ENCODE measurements around the gene FPGS.
A peak's percentile ranks its signal among the peaks of the same experiment; 100 is the strongest.
"Not testable (repeated sequence)": the region's sequence is repeated elsewhere in the genome, so short reads cannot be mapped to it uniquely, and the experiment has no call there.

Gene FPGS

DNA sequence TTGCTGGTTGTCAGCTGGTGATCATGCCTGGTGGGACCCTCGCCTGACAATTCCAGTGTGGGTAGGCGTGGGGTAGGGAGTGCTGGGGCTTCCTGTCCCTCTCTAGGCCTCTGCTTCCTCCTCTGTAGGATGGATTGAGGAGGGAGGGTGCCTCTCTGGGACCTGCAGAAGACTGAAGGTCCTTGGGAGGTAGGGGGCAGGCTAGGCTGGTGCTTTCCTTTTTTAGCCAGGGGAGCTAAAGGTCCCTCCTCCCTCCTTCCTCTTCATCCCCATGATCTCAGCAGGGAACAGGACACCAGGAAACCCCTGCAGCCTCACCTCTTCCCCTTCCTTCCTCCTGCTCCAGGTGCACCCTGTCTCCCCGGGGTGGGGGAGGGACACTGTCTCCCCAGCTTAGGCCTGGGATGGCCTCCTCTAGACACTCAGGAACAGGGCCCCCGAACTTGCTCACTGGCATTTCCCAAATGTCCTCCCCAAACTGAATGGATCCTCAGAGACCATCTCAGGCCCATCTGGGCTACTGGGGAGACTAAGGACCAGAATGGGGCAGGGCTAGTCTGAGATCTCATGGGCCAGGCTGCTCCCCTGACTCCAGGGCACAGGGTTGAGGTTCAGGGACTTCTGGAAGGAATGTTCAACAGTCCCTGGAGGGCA, 32.6 kb upstream of the FPGS start:
- no peak overlapping the region for H3K4me3 ChIP-seq (ENCODE audit: low read length)
- no peak for DNase-seq (ENCODE audit: low read depth, low spot score)

DNA sequence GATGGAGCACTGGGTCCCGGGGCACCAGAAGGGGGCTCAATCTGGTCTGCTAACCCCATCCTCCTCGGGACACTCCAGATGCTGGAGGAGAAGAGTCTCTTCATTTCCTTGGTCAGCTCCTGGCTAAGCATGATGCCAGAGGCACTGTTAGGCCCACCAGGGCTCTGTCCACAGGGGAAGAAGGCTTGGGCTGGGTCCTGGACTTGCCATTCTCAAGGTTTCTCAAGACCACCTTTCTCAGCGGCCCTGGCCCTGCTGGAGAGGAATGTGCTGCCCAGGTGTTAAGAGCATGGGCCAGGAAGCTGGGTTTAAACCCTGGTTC, 32.1 kb upstream of the FPGS start:
- no peak for DNase-seq (ENCODE audit: low read depth, low spot score)
- peak overlapping the region; percentile 42 for H3K4me3 ChIP-seq (ENCODE audit: low read length)

DNA sequence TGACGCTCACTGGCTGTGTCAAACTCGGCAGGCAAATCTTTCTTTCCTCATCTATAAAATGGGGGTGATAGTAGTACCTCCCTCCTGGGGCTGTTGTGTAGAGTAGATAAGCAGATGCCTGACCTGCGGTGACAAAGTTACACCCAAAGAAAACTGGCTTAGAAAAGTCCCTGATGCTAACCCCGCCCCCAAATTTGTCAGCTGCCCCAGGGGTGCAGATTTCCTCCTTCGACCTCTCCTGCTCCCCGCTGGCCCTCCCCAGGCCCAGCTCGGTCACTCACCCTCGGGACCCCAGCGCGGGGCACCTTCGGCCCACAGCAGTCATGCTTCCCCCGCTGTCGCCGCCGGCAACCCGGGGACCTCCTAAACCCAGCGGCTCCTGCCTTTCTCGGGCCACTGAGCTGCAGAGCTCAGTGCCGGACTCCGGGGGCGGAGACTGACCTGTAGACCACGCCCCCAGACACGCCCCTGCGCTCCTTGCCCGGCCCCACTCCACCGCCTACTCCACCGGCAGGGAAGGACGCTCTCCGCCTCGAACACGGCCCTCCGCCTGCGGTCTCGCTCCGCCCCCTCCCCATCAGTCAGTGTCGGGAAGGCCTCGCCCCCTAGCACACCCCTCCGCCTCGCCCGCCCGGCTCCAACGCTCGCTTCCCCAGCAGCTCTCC, 31.6 kb upstream of the FPGS start:
- DNase-seq (ENCODE audit: low read depth, low spot score): peak; percentile 94
- peak overlapping the region; percentile 42 for H3K4me3 ChIP-seq (ENCODE audit: low read length)

DNA sequence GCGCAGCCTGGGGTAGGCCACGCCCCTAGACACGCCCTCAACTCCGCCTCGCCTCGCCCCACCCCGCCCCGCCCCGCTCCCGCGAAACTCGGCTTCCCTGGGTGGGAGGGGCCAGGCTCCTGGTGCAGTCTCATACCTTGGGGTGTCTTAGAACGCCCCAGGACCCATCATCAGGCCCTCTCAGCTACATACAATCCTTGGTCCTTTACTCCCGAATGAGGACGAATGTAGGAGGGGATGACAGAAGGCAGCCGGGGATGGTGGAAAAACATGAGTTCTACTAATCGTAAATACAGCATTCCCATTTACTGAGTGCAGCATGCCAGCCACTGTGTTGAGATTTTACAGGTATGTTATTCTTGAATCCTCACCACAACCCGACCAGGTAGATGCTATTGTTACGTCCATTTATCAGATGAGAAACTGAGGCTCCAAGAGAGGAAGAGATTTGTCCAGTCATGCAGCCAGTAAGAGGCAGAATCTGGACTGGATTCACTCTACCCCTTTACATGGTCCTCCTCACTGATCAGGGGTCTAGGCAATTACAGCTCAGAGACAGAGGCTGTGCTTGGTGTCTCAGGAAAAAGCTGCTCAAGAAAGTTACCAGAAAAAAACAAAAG, 31.0 kb upstream of the FPGS start:
- peak overlapping the region; percentile 25 for H3K4me3 ChIP-seq (ENCODE audit: low read length)
- DNase-seq (ENCODE audit: low read depth, low spot score): no peak

DNA sequence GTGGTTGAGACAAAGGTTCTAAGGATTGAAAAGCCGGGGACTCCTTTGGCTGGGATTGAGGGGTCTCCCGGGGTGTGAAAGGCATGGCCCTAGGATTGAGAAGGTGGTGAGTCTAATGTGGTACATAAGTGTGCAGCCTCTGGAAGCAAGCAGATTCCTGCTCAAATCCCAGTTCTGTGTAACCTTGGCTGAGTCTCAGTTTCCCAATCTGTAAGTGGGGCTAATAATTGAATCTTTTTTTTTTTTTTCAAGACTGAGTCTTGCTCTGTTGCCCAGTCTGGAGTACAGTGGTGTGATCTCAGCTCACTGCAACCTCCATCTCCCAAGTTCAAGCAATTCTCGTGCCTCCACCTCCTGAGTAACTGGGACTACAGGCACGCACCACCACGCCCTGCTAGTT, 30.1 kb upstream of the FPGS start:
- no peak for DNase-seq (ENCODE audit: low read depth, low spot score)
- H3K4me3 ChIP-seq (ENCODE audit: low read length): no peak overlapping the region

DNA sequence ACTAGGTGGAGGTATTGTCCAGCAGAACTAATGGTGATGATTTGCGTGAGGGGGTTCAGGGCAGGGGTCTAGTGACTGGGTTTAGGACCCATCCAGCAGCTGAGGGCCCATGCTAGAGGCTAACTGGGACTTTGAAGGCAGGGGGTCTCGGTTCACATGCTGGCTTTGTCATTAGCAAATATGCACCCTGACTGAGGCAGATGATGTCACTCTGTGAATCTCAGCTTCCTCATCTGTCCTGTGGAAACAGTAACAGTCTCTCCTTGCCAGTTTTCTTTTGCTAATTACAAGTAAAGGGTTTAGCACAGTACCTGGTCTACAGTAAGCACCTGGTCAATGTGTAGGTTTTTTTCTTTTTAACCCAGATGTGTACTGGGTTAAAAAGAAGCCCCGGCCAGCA, 29.4 kb upstream of the FPGS start:
- no peak overlapping the region for H3K4me3 ChIP-seq (ENCODE audit: low read length)
- DNase-seq (ENCODE audit: low read depth, low spot score): no peak

DNA sequence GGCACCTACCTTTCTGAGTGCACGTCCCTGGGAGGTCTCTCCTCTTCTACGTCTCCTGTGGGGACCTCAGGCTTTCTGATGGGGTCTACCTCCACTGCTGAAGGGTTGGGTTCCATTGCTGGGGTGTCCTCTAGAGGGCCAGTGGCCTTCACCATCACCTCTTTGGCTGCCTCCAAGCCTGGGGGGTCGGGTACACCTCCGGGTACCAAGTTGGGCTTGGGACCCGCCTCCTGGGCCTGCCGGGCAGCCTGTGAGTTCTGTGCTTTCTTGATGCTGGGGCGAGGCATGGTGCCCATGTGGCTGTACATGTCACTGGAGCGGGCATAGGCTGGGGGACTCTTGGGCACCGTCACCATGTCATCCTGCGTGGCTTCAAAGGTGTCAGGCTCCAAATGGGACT, 28.7 kb upstream of the FPGS start:
- DNase-seq (ENCODE audit: low read depth, low spot score): no peak
- no peak overlapping the region for H3K4me3 ChIP-seq (ENCODE audit: low read length)

DNA sequence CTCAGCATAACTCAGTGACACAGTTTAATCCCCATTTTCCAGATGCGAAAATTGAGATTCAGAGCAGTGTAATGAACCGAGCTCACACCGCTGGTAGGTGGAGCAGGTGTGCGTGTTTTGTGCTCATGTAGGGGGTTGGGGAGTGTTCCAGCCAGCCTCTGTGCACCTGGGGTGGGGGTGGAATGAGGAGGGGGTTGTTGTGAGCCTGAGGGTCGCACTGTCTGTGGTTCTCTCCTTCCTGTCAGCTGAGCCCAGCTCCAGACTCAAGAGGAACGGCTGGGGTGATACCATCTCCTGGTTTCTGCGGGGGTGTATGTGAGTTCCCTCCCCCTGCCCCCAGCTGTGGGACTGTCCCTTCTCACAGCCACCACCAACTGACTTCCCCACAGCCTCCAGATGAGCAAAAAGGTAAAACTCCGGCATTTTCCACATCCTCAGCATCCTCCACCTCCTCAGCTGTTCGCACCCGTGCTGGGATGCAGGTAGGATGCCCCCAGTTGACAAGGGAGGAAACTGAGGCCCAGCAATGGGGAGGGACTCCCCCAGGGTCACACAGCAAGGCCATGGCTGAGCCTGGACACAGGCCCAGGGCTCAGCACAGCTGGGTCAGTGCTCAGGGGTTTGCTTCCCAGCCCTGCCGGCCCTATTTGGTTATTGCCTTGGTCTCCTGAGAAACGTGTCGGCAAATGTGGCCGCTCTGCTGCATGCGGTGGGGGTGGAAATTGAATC, 26.3 kb upstream of the FPGS start:
- H3K4me3 ChIP-seq (ENCODE audit: low read length): peak overlapping the region; percentile 79
- peak; percentile 99 for DNase-seq (ENCODE audit: low read depth, low spot score)

DNA sequence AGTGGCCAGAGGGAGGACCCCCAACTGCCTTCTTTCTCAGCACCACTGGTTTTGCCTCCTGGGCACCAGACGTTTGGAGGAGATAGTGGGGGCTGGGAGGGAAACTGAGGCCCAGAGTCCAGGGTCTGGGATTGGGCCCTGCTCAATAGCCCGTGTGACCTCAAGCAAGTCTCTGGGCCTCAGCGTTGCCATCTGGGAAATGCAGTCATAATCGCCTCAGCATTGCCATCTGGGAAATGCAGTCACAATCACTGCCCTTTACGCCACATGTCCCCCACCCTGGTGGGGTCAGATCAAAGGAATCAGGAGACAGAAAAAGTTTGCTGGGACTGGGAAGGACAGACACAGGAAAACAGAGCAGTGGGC, 25.8 kb upstream of the FPGS start:
- DNase-seq (ENCODE audit: low read depth, low spot score): no peak
- H3K4me3 ChIP-seq (ENCODE audit: low read length): peak overlapping the region; percentile 79

DNA sequence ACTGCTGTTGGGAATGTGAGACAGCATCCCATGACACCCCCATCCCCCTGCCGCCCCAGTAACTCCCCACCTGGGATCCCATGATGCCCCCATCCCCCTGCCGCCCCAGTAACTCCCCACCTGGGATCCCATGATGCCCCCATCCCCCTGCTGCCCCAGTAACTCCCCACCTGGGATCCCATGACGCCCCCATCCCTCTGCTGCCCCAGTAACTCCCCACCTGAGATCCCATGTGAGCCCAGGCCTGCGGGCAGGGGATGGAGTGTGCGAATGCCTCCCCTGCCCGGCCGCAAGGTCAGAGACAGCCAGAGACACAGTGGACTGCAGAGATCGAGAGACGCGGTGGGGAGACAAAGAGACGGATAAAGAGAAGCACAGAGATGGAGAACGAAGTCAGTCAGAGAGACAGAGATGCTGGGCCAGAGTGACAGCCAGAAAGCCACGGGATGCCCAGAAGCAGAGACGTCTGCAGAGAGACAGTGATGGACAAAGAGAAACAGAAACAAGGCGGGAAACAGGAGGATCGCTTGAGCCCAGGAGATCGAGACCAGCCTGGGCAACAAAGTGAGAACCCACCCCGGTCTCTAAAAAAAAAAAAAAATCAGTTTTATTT, 25.2 kb upstream of the FPGS start:
- peak overlapping the region; percentile 79 for H3K4me3 ChIP-seq (ENCODE audit: low read length)
- DNase-seq (ENCODE audit: low read depth, low spot score): no peak

DNA sequence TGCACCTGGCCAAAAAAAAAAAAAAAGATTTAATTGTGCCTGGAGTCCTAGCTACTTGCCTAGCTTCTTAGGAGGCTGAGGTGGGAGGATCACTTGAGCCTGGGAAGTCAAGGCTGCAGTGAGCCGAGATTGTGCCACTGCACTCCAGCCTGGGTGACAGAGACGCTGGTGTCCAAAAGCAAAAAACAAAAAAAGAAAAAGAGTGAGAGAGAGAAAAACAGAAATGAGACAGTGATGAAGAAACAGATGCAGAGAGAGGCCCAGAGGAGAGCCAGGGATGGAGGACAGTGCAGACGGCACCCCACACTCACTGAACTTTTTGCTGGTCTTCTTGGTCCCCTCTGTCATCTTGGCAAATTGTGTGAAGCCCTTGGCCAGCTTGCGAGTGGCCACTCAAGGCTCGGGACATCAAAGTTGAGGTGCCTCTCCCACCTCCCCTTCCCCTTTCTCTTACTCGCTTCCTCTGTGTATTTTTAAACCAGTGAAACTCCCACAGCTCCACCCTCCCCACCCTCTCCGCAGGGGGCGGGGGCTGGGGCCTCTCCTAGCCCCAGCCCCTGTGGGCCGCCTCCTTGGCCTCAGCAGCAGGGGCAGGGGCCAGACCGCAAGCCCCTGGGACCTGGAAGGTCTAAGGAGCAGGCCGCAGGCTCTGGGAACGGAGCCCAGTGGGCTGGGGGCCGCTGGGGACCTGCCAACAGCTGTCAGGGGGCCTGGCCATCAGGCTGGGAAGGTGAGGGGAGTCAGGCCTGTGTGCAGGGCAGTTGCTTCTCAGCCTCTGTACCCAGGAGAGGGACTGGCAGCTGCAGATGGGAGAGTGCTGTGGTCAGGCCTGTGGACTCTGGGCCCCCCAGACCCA, 24.2 kb upstream of the FPGS start, which contains the start of gene SH2D3C:
TSS of gene SH2D3C (minus strand) at position 387 of the 856 bp plus-strand sequence. CDS start at position 348, 39 bp downstream.
- DNase-seq (ENCODE audit: low read depth, low spot score): no peak
- H3K4me3 ChIP-seq (ENCODE audit: low read length): peak within 1 kb of the TSS; percentile 79

DNA sequence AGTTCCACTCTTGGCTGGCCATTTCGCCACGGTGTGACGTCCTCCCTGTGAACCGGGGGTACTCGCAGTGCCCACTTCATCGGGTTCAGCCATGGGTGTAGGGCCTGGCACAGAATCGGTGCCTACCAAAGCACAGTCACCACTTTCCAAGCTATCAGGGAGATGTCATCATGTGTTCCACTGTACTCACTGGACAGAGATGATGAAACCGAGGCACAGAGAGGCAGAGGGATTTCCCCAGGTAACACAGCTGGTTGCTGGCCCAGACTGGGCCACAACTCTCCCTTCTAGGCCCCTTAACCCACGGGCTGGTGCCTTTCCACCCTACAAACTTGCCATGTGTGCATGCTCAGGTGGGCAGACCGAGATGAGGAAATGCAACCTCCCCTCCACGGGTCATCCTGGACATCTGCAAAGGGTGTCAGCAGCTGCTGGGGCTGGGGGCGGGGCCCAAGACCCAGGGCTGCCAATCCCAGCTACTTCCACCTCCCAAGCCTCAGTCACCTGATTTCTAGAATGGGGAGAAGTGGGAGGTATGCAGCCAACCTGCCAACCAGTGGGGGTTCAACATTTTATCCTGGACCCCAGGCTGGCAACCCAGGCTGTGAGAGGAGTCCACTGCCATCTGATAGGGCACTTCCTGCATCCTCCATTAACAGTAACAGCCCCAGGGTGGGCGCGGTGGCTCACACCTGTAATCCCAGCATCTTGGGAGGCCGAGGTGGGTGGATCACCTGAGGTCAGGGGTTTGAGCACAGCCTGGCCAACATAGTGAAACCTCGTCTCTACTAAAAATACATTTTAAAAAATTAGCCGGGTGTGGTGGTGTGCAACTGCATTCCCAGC, 23.3 kb upstream of the FPGS start:
- peak overlapping the region; percentile 79 for H3K4me3 ChIP-seq (ENCODE audit: low read length)

DNA sequence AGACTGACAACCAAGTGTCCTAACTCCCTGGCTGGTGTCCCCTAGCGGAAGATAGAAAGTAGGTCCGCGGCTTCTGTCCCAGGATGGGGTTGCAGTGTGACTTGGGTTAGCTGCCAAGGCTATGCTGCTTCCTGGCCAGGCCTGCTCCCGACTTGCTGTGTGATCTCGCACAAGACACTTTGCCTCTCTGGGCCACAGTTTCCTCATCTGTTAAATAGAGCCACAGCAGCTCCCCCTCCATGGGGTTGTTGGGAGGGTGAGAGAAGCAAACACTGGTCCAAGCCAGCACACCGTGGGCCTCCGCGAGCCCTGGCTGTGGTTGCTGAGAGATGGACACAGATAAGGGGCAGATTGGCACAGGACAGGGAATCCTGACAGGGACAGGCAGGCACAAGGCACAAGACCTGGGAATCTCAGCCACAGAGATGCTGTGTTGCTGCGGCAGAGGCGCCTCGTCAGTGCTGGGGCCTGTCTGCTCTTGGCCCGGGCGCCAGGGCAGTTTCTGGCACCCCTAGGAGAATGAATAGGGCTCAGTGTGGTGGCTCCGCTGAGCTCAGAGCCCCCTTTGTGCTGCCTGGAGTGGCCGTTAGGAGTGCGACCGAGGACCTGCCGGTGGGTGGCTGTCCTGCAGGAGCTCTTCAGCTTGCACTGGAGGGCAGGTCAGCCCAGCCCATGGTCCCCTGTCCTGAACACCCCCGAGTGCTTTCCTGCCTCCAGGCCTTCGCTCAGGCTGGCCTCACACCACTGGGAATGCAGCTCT, 22.4 kb upstream of the FPGS start:
- H3K4me3 ChIP-seq (ENCODE audit: low read length): no peak overlapping the region
- DNase-seq (ENCODE audit: low read depth, low spot score): no peak

More for the DNA sequence above, 23.3 kb upstream of the FPGS start:
- DNase-seq (ENCODE audit: low read depth, low spot score): no peak

DNA sequence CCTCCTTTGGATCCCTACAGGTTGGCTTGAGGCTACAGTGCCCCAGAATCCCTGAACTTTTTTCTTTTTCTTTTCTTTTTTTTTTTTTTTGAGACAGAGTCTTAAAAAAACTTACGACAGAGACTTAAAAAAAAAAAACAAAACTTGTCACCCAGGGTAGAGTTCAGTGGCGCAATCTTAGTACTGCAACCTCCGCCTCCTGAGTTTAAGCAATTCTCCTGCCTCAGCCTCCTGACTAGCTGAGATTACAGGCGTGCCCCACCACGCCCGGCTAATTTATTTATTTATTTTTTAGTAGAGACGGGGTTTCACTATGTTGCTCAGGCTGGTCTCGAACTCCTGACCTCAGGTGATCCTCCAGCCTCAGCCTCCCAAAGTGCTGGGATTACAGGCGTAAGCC, 21.8 kb upstream of the FPGS start:
- not testable (repeated sequence) for DNase-seq (ENCODE audit: low read depth, low spot score); H3K4me3 ChIP-seq (ENCODE audit: low read length)

DNA sequence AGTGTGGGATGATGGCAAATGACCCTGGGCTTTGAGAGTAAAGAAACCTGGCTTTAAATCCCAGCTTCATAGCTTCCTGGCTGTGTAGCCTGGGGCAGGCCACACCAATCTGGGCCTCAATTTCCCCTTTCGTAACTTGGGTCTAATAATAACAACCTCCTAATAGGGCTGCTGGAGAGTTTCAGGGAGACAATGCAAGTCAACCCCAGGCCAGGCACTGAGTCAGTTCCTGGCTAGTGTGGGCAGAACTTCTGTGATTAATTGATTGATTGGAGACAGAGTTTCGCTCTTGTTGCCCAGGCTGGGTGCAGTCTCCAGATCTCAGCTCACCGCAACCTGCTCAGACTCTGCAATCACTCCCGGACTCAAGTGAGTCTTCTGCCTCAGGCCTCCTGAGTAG, 20.9 kb upstream of the FPGS start:
- no peak for DNase-seq (ENCODE audit: low read depth, low spot score)
- no peak overlapping the region for H3K4me3 ChIP-seq (ENCODE audit: low read length)

DNA sequence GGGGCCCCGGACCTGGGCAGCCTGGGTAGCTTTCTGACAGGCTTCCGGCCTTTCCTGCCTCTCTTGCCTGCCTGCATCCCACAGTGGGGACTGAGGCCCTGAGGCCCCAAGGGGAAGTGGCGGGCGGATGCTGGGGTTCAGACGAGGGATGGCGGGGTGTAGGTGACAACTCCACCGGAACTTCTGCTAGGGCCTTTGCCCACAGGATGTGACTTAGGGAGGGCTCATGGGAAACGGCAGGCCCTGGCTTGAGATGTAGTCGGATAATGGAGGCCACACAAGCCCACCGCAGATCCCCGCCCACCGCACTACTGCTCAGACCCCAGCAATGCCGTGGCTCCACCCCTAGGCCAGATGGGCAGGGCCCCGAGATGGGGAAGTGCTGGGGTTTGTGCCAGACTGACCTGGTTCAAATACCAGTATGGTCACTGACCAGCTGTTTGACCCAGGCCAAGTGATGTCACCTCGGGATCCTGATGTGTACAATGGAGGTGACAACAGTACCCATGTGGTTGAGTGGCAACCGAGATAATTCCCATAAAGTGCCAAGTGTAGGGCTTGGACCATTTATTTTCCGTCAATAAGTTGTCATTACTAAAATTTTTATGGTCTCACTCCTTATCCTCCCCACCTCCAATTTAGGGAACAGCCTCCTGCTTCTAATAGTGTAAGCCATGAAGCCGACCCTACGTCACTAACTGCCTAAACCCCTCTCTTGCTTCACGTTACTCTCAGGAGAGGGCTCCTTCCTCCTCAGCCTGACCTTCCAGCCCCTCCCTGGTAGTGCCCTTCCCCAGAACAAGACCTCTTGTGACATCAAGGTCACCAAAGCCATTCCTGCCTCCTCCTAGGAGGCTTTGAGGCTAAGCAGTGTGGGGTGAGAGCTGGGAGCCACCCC, 19.3 kb upstream of the FPGS start:
- peak overlapping the region; percentile 40 for H3K4me3 ChIP-seq (ENCODE audit: low read length)
- peak; percentile 89 for DNase-seq (ENCODE audit: low read depth, low spot score)
